ENCODE results near the gene SPANXB1.
"Not testable (repeated sequence)": the region's sequence is repeated elsewhere in the genome, so short reads cannot be mapped to it uniquely, and the experiment has no call there.

SPANXB1 gene

GRCh38 chrX:141002568-141002967, at the start of gene SPANXB1:
SPANXB1 (plus strand) TSS chrX:141002594; CDS start chrX:141002694, 100 bp downstream.
- not testable (repeated sequence) for H3K4me1 Mint-ChIP-seq (ENCODE audit: low read depth); DNase-seq (ENCODE audit: low spot score); H3K27me3 Mint-ChIP-seq (ENCODE audit: low read depth); H3K36me3 Mint-ChIP-seq (ENCODE audit: low read depth); H3K4me3 Mint-ChIP-seq; H3K9me3 Mint-ChIP-seq; H3K27ac Mint-ChIP-seq

- H3K4me3 Mint-ChIP-seq: no peak overlapping the region
- H3K36me3 Mint-ChIP-seq (ENCODE audit: low read depth): no peaks in the 10 kb centered on the region
- H3K27me3 Mint-ChIP-seq (ENCODE audit: low read depth): no peaks in the 10 kb centered on the region
- no peaks in the 10 kb centered on the region for H3K4me1 Mint-ChIP-seq (ENCODE audit: low read depth)
- DNase-seq (ENCODE audit: low spot score): no peak
- H3K27ac Mint-ChIP-seq: no peak overlapping the region
- H3K9me3 Mint-ChIP-seq: no peaks in the 10 kb centered on the region
Measured at GRCh38 chrX:140967036-140967435, 35.4 kb upstream of the SPANXB1 start.

- Mint-ChIP-seq H3K27ac (no peak overlapping the region), H3K4me1 (ENCODE audit: low read depth) (no peaks in the 10 kb centered on the region), H3K36me3 (ENCODE audit: low read depth) (no peaks in the 10 kb centered on the region), H3K9me3 (no peaks in the 10 kb centered on the region), H3K4me3 (no peak overlapping the region), H3K27me3 (ENCODE audit: low read depth) (no peaks in the 10 kb centered on the region)
- DNase-seq (ENCODE audit: low spot score): no peak
Measured at GRCh38 chrX:140971099-140971795, 31.1 kb upstream of the SPANXB1 start.

- H3K4me3 Mint-ChIP-seq: no peak overlapping the region
- no peak overlapping the region for H3K27ac Mint-ChIP-seq
- no peaks in the 10 kb centered on the region for H3K4me1 Mint-ChIP-seq (ENCODE audit: low read depth)
- no peak for DNase-seq (ENCODE audit: low spot score)
- H3K9me3 Mint-ChIP-seq: no peaks in the 10 kb centered on the region
- no peaks in the 10 kb centered on the region for H3K27me3 Mint-ChIP-seq (ENCODE audit: low read depth)
- H3K36me3 Mint-ChIP-seq (ENCODE audit: low read depth): no peaks in the 10 kb centered on the region
Measured at GRCh38 chrX:140975472-140975871, 26.9 kb upstream of the SPANXB1 start.

- Mint-ChIP-seq H3K36me3 (ENCODE audit: low read depth) (no peaks in the 10 kb centered on the region), H3K27me3 (ENCODE audit: low read depth) (no peaks in the 10 kb centered on the region), H3K4me3 (no peak overlapping the region), H3K27ac (no peak overlapping the region), H3K4me1 (ENCODE audit: low read depth) (no peaks in the 10 kb centered on the region), H3K9me3 (no peaks in the 10 kb centered on the region)
- no peak for DNase-seq (ENCODE audit: low spot score)
Measured at GRCh38 chrX:140980271-140980670, 22.1 kb upstream of the SPANXB1 start.

GRCh38 chrX:140983730-140984129, 18.7 kb upstream of the SPANXB1 start:
- no peak for DNase-seq (ENCODE audit: low spot score)
- no peak overlapping the region for H3K4me3 Mint-ChIP-seq
- no peaks in the 10 kb centered on the region for H3K9me3 Mint-ChIP-seq
- H3K27me3 Mint-ChIP-seq (ENCODE audit: low read depth): no peaks in the 10 kb centered on the region
- H3K4me1 Mint-ChIP-seq (ENCODE audit: low read depth): no peaks in the 10 kb centered on the region
- H3K27ac Mint-ChIP-seq: no peak overlapping the region
- H3K36me3 Mint-ChIP-seq (ENCODE audit: low read depth): no peaks in the 10 kb centered on the region

GRCh38 chrX:141005243-141005642, 2.8 kb downstream of the SPANXB1 start:
- not testable (repeated sequence) for H3K36me3 Mint-ChIP-seq (ENCODE audit: low read depth); H3K9me3 Mint-ChIP-seq; H3K27me3 Mint-ChIP-seq (ENCODE audit: low read depth); DNase-seq (ENCODE audit: low spot score); H3K27ac Mint-ChIP-seq; H3K4me3 Mint-ChIP-seq; H3K4me1 Mint-ChIP-seq (ENCODE audit: low read depth)

GRCh38 chrX:141044246-141044645, 41.9 kb downstream of the SPANXB1 start:
- not testable (repeated sequence) for DNase-seq (ENCODE audit: low spot score); H3K4me1 Mint-ChIP-seq (ENCODE audit: low read depth); H3K9me3 Mint-ChIP-seq; H3K27me3 Mint-ChIP-seq (ENCODE audit: low read depth); H3K4me3 Mint-ChIP-seq; H3K27ac Mint-ChIP-seq; H3K36me3 Mint-ChIP-seq (ENCODE audit: low read depth)

GRCh38 chrX:141049878-141050277, 47.5 kb downstream of the SPANXB1 start:
- H3K27ac Mint-ChIP-seq; DNase-seq (ENCODE audit: low spot score); H3K36me3 Mint-ChIP-seq (ENCODE audit: low read depth); H3K4me1 Mint-ChIP-seq (ENCODE audit: low read depth); H3K4me3 Mint-ChIP-seq; H3K27me3 Mint-ChIP-seq (ENCODE audit: low read depth); H3K9me3 Mint-ChIP-seq: not testable (repeated sequence)

- H3K9me3 Mint-ChIP-seq; DNase-seq (ENCODE audit: low spot score); H3K4me3 Mint-ChIP-seq; H3K4me1 Mint-ChIP-seq (ENCODE audit: low read depth); H3K36me3 Mint-ChIP-seq (ENCODE audit: low read depth); H3K27ac Mint-ChIP-seq; H3K27me3 Mint-ChIP-seq (ENCODE audit: low read depth): not testable (repeated sequence)
Measured at GRCh38 chrX:141052098-141052497, 49.7 kb downstream of the SPANXB1 start.
